GM12878 (cell line): ENCODE measurements around the gene TNS4. TPM values are rescaled to one million over a fixed set of nuclear protein-coding genes. Genes with fewer than 3 reads are reported as not detected.
A peak's percentile ranks its signal among the peaks of the same experiment; 100 is the strongest.

Experiments used
- ATF7 ChIP-seq: fragments of 450-650 bp; IDR thresholded peaks from 2 replicates; pipeline ENCODE4 v1.6.1; 2016; ENCODE audit warnings: low read depth, mild to moderate bottlenecking
- BACH1 ChIP-seq: fragments of 450-650 bp; IDR thresholded peaks from 2 replicates; pipeline ENCODE4 v1.6.1; 2017; ENCODE audit warnings: mild to moderate bottlenecking, borderline replicate concordance
- BCL3 ChIP-seq: IDR thresholded peaks from 2 replicates; pipeline ENCODE4 v1.6.1; 2011; ENCODE audit warnings: borderline replicate concordance, low read depth, mild to moderate bottlenecking, moderate library complexity, low read length; ENCODE audit not compliant: insufficient read depth, poor library complexity, severe bottlenecking
- BMI1 ChIP-seq: fragments of 450-650 bp; IDR thresholded peaks from 2 replicates; pipeline ENCODE4 v1.6.1; 2016; ENCODE audit warnings: mild to moderate bottlenecking, moderate library complexity, borderline replicate concordance
- CREB1 ChIP-seq: IDR thresholded peaks from 2 replicates; pipeline ENCODE4 v1.6.1; 2012; ENCODE audit warnings: low read depth, mild to moderate bottlenecking, inconsistent platforms
- DPF2 ChIP-seq: fragments of 450-650 bp; IDR thresholded peaks from 2 replicates; pipeline ENCODE4 v1.6.1; 2017; ENCODE audit warnings: mild to moderate bottlenecking
- EP300 ChIP-seq, 2 experiments: fragments of 150-350 bp in 1 of 2; IDR thresholded peaks; 2 replicates each; pipeline ENCODE4 v1.6.1; 2011 to 2012; ENCODE audit warnings: low read depth in 2 of 2, low read length in 2 of 2, borderline replicate concordance in 1 of 2, improper control_type of control experiment in 1 of 2, inconsistent platforms in 1 of 2; ENCODE audit not compliant: control insufficient read depth in 1 of 2
- IKZF1 ChIP-seq: fragments of 450-650 bp; conservative IDR thresholded peaks from 2 replicates; pipeline ENCODE4 v1.6.1; 2017; ENCODE audit warnings: antibody characterized with exemption, mild to moderate bottlenecking
- IRF3 ChIP-seq: fragments of 450-650 bp; IDR thresholded peaks from 2 replicates; pipeline ENCODE4 v1.6.1; 2014; ENCODE audit warnings: mild to moderate bottlenecking
- JUNB ChIP-seq: IDR thresholded peaks from 2 replicates; pipeline ENCODE4 v1.6.1; 2016; ENCODE audit warnings: antibody characterized with exemption, mild to moderate bottlenecking
- KAT2A ChIP-seq: conservative IDR thresholded peaks from 2 replicates; pipeline ENCODE4 v1.6.1; 2011; ENCODE audit warnings: low read depth, low read length; ENCODE audit not compliant: control insufficient read depth
- LARP7 ChIP-seq: fragments of 450-650 bp; IDR thresholded peaks from 2 replicates; pipeline ENCODE4 v1.6.1; 2017; ENCODE audit warnings: mild to moderate bottlenecking
- MAX ChIP-seq: IDR thresholded peaks from 2 replicates; pipeline ENCODE4 v1.6.1; 2012; ENCODE audit warnings: low read depth, low read length, improper control_type of control experiment
- MEF2A ChIP-seq: IDR thresholded peaks from 2 replicates; pipeline ENCODE4 v1.6.1; 2011; ENCODE audit warnings: low read depth, mild to moderate bottlenecking, low read length, moderate library complexity; ENCODE audit not compliant: insufficient read depth
- MEF2B ChIP-seq: fragments of 450-650 bp; IDR thresholded peaks from 2 replicates; pipeline ENCODE4 v1.6.1; 2018; ENCODE audit warnings: mild to moderate bottlenecking, moderate library complexity; ENCODE audit not compliant: partially characterized antibody, poor library complexity, severe bottlenecking
- MTA3 ChIP-seq: IDR thresholded peaks from 2 replicates; pipeline ENCODE4 v1.6.1; 2012; ENCODE audit warnings: low read length, inconsistent platforms, borderline replicate concordance
- NFYB ChIP-seq: IDR thresholded peaks from 2 replicates; pipeline ENCODE4 v1.6.1; 2011; ENCODE audit warnings: low read depth, mild to moderate bottlenecking, low read length, improper control_type of control experiment, moderate library complexity; ENCODE audit not compliant: insufficient read depth
- POLR2AphosphoS5 ChIP-seq: IDR thresholded peaks from 2 replicates; pipeline ENCODE4 v1.6.1; 2011; ENCODE audit warnings: mild to moderate bottlenecking, low read length, inconsistent platforms
- POU2F2 ChIP-seq: IDR thresholded peaks from 3 replicates; pipeline ENCODE4 v1.6.1; 2011; ENCODE audit warnings: low read depth, mild to moderate bottlenecking, low read length, borderline replicate concordance
- RCOR1 ChIP-seq: conservative IDR thresholded peaks from 2 replicates; pipeline ENCODE4 v1.6.1; 2012; ENCODE audit warnings: low read depth, low read length, improper control_type of control experiment
- RFX5 ChIP-seq: IDR thresholded peaks from 2 replicates; pipeline ENCODE4 v1.6.1; 2011; ENCODE audit warnings: low read depth, low read length, improper control_type of control experiment
- SMC3 ChIP-seq: IDR thresholded peaks from 2 replicates; pipeline ENCODE4 v1.6.1; 2011; ENCODE audit warnings: low read length, improper control_type of control experiment, borderline replicate concordance
- TCF12 ChIP-seq: IDR thresholded peaks from 2 replicates; pipeline ENCODE4 v1.6.1; 2011; ENCODE audit warnings: low read depth, mild to moderate bottlenecking, low read length
- TCF7 ChIP-seq: IDR thresholded peaks from 2 replicates; pipeline ENCODE4 v1.6.1; 2014; ENCODE audit warnings: antibody characterized with exemption, borderline replicate concordance
- ZNF207 ChIP-seq: fragments of 450-650 bp; IDR thresholded peaks from 2 replicates; pipeline ENCODE4 v1.6.1; 2014; ENCODE audit warnings: antibody characterized with exemption, mild to moderate bottlenecking, borderline replicate concordance
- ZNF384 ChIP-seq: IDR thresholded peaks from 2 replicates; pipeline ENCODE4 v1.6.1; 2012; ENCODE audit warnings: low read depth, mild to moderate bottlenecking, low read length, improper control_type of control experiment, borderline replicate concordance
- ZZZ3 ChIP-seq: IDR thresholded peaks from 2 replicates; pipeline ENCODE4 v1.6.1; 2011; ENCODE audit warnings: low read depth; ENCODE audit not compliant: control insufficient read depth, insufficient read length
- polyA plus RNA-seq, 11 experiments: library from polyadenylated mRNA; depleted of rRNA in 4 of 11; unstranded in 6 of 11; stranded (reverse) in 5 of 11; fragments of >200 nt; fragmentation: Nextera tagmentation in 4 of 11; fragmentation: Illumina TruSeq in 1 of 11; extraction: Ambion mirVana in 4 of 11; extraction: Trizol in 1 of 11; gene quantifications; 1 replicate in 1 of 11; 2 replicates in 10 of 11; pipeline versions ENCODE4 v1.2.1 to v1.2.3, GENCODE V29; 2011 to 2016; ENCODE audit warnings: inconsistent platforms in 2 of 11, missing spikeins in 2 of 11, low read depth in 1 of 11
- total RNA-seq, 4 experiments: library from RNA; depleted of rRNA in 3 of 4; stranded (reverse); fragments of >200 nt in 3 of 4; fragmentation: Illumina TruSeq in 1 of 4; extraction: Trizol in 1 of 4; gene quantifications; 2 replicates each; pipeline versions ENCODE4 v1.2.1 to v1.2.3, GENCODE V29; 2013 to 2021

The TNS4 gene
- total and polyA plus RNA-seq, 10 of the 15 experiments (the other 5 are each of a cell fraction or from before 2014, with no cell fraction given) = 0.10 to 0.90 (median 0.68) TPM; not detected in 2

GRCh38 chr17:40542558-40543411 lies 41.4 kb upstream of the TNS4 start (continued):
- TF ChIP-seq KAT2A (no peak), JUNB (peak; percentile 46; the same call in 1 of the 2 replicates), MEF2A (0 out of 2 replicates have a peak, but pooled peaks have one; percentile 48), MAX (0 out of 2 replicates have a peak, but pooled peaks have one; percentile 35), MEF2B (peak; percentile 63), DPF2 (0 out of 2 replicates have a peak, but pooled peaks have one; percentile 44), TCF12 (no peak), POLR2AphosphoS5 (peak; percentile 59; the same call in 1 of the 2 replicates), ZNF207 (peak; percentile 76; the same call in 1 of the 2 replicates), NFYB (peak; percentile 80), IRF3 (no peak), RCOR1 (0 out of 2 replicates have a peak, but pooled peaks have one; percentile 44), SMC3 (no peak), ZNF384 (no peak), ZZZ3 (no peak), TCF7 (no peak), MTA3 (no peak), BCL3 (peak; percentile 45), BMI1 (peak; percentile 92), IKZF1 (peak; percentile 69), LARP7 (peak; percentile 13; the same call in 1 of the 2 replicates), ATF7 (peak; percentile 44), EP300 (IDR thresholded peaks at IDR 0.05; ENCODE audit: borderline replicate concordance in 1 of 2, control insufficient read depth in 1 of 2, low read depth in 2 of 2, low read length in 2 of 2) (peak; percentile 33 to 73; a peak in 3 of 4 replicates), CREB1 (peak; percentile 65), POU2F2 (no peak), BACH1 (peak; percentile 60; the same call in 1 of the 2 replicates), RFX5 (0 out of 2 replicates have a peak, but pooled peaks have one; percentile 38)
